IPS-15b (cell line): ENCODE results near the gene CIB4.
"Not testable (repeated sequence)": the region's sequence is repeated elsewhere in the genome, so short reads cannot be mapped to it uniquely, and the experiment has no call there.

ENCODE experiments used
- H3K27me3 ChIP-seq: one replicate; pipeline ENCODE4 v1.6.1; 2013; ENCODE audit warnings: low read length; ENCODE audit not compliant: control insufficient read depth, insufficient read depth
- H3K36me3 ChIP-seq: one replicate; pipeline ENCODE4 v1.6.1; 2013; ENCODE audit warnings: low read length; ENCODE audit not compliant: control insufficient read depth, insufficient read depth
- H3K4me1 ChIP-seq: one replicate; pipeline ENCODE4 v1.6.1; 2013; ENCODE audit warnings: mild to moderate bottlenecking, low read length; ENCODE audit not compliant: control insufficient read depth, insufficient read depth
- H3K4me3 ChIP-seq: one replicate; pipeline ENCODE4 v1.5.1; 2013; ENCODE audit warnings: low read depth, low read length
- H3K9ac ChIP-seq: one replicate; pipeline ENCODE4 v1.6.1; 2013; ENCODE audit warnings: low read depth, mild to moderate bottlenecking, low read length
- H3K9me3 ChIP-seq: one replicate; pipeline ENCODE4 v1.6.1; 2013; ENCODE audit warnings: mild to moderate bottlenecking, low read length; ENCODE audit not compliant: control insufficient read depth, insufficient read depth

The CIB4 gene

DNA sequence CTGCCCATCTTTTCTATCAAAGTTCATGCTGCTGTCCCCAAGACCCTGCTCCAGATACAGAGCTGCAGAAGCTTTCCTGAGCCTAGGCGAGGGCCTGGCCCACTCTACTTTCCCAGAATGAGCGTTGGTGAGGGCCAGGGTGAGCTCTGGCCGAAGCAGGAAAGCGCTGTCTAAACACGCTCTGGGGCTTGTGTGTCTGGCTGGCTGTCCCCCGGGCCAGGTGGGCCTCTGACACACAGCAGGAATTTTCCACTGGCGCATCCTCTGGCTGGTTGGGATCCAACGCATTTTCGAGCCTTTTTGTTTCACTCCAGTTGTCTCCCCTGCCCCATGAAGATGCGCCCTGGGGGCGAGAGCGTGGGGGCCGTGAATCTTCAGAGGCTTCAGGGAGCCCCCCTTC lies 33.6 kb upstream of the CIB4 start:
- Histone ChIP-seq H3K4me3 (no peak overlapping the region), H3K9ac (no peak overlapping the region), H3K36me3 (no peaks in the 10 kb centered on the region), H3K27me3 (no peaks in the 10 kb centered on the region), H3K4me1 (no peaks in the 10 kb centered on the region), H3K9me3 (no peaks in the 10 kb centered on the region)

DNA sequence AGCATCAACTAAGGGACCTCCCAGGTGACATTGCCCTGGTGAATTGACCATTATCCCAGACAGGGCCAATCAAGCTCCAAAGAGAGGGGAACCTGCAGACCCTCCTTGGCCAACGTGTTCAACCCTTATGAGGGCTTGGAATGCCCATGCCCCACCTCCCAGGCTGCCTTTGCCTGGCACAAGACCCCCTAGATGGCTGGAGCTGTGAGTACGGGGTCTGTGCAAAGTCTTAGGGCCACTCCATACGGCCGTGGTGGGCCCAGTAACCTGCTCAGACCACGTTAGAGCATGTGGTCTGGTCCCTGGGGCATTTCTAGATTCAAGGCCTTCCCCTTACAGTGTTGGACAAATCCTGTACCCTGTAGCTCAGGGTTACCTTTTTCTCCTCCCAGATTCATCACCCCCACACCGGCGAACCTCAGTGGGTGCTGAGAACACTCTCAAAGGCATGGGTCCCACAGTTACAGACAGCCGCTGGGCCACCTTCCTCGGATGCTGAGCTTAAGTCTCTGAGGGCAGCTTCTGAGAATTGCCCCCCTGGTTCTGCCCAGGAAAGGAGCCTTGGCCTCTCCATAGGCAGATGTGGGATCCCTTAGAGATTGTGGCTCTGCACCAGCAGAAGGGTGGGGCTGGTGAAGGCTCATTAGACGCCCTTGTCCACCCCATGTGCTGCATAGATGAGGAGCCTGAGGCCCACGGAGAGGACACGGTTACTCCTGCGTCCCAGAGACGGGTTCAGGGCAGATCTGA lies 33.0 kb upstream of the CIB4 start:
- Histone ChIP-seq H3K36me3 (no peaks in the 10 kb centered on the region), H3K9ac (no peak overlapping the region)

DNA sequence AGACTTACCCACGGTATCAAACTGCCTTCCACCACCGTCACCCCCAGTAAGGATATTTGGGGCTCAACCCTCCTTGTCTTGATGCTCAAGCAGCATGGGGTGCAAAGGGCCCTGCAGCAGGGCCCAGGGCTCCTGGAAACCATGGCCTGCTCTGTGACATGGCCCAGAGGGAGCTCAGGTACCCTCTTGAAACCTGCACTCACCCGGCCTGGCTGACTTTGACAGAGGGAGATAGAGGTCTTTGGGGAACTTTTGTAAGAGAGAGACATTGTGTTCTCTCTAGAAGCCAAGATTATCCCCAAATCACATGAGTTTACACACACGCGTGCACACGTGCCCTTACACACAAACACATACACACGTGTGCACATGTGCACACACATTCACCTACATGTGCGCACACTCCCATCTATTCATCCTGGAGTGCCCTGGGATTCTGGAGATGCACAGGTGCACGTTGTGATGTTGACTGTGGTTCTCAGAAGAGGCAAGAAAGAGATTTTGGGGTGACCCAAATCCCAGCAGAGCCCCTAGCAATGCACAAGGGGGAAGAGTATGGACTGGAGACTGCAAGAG lies 31.7 kb upstream of the CIB4 start:
- no peaks in the 10 kb centered on the region for H3K36me3 ChIP-seq
- H3K4me1 ChIP-seq = no peaks in the 10 kb centered on the region
- no peak overlapping the region for H3K4me3 ChIP-seq
- no peak overlapping the region for H3K9ac ChIP-seq
- H3K9me3 ChIP-seq = no peaks in the 10 kb centered on the region
- no peaks in the 10 kb centered on the region for H3K27me3 ChIP-seq

More for the DNA sequence above, 33.0 kb upstream of the CIB4 start:
- H3K9me3 ChIP-seq = no peaks in the 10 kb centered on the region
- no peak overlapping the region for H3K4me3 ChIP-seq
- no peaks in the 10 kb centered on the region for H3K27me3 ChIP-seq
- H3K4me1 ChIP-seq = no peaks in the 10 kb centered on the region

DNA sequence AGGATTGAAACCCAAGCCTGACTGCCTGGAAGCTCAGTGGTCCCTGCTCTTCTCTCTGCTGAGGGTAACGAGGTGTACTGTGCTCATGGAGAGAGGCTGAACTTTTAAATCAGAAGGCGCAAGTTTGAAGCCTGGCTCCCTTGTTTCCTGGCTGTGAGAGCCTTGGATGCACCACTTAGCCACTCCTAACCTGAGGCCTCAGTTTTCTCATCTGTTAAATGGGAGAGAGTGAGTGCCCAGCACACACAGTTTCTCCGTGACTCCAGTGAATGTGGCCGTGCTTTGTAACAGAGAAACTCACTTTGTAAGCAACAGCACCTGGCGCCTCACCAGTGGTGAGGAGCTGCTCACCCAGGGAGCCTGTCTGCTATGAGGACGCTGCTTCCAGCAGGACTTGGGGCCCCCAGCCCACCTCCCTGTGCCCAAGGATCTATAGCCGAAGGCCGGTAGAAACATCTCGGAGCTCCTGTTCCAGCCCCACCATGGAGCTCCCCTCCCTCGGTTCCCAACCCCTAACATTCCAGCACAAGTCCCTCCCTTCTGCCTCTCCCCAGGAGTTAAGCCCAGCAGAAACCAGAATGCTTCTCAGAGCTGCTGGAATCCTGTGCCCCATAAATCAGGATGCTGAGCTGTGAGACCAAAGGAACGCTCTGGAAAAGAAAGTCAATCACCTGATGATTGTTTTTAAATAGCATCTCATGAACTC lies 31.1 kb upstream of the CIB4 start:
- Histone ChIP-seq H3K27me3 (no peaks in the 10 kb centered on the region), H3K4me3 (no peak overlapping the region), H3K9ac (no peak overlapping the region), H3K9me3 (no peaks in the 10 kb centered on the region), H3K36me3 (no peaks in the 10 kb centered on the region), H3K4me1 (no peaks in the 10 kb centered on the region)

DNA sequence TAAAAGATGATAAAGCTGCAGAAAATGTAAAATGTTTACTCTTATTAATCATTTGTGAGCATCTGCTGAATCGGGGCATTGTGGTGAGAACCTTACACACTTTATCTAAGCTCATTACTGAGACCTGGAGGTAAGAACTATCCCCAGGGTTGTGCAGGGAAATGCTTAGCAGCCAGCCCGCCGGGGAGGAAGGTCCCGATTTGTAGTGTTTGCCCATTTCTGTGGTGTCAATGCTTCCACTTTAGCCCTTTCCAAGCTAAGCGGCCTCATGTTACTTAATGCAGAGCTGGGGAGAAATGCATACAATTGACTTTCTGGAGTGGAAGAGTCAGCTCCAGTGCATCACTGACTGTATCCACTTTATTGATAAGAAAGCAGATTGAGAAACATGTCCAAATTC lies 30.5 kb upstream of the CIB4 start:
- Histone ChIP-seq H3K4me3 (no peak overlapping the region), H3K9ac (no peak overlapping the region), H3K27me3 (no peaks in the 10 kb centered on the region), H3K4me1 (no peaks in the 10 kb centered on the region), H3K9me3 (no peaks in the 10 kb centered on the region), H3K36me3 (no peaks in the 10 kb centered on the region)

DNA sequence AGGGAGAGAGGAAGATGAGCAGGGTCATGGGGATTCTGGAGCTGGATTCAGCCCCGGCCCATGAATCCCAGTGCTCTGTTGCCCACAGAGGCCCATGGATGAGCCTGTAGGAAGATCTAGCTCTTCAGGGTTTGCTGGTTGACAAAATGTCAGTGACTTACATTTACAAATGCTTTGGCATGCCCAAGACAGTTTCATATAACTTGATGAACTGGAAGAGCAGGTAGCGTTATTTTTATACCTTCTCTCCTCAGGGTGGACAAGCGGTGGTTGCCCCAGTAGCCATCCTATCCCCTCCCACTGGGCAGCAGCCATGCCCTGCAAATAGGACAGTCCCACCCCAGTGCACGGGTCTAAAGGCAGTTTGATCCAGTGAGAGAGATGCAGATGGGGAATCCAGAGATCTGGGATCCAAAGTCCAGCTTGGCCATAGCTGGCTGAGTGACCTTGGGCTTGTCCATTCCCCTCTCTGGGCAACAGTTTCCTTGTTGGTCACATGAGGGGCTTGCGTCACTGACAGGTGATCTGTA lies 29.8 kb upstream of the CIB4 start:
- H3K36me3 ChIP-seq = no peaks in the 10 kb centered on the region
- no peaks in the 10 kb centered on the region for H3K9me3 ChIP-seq
- no peak overlapping the region for H3K4me3 ChIP-seq
- H3K4me1 ChIP-seq = no peaks in the 10 kb centered on the region
- peak overlapping the region; percentile 24 for H3K9ac ChIP-seq
- H3K27me3 ChIP-seq = no peaks in the 10 kb centered on the region

DNA sequence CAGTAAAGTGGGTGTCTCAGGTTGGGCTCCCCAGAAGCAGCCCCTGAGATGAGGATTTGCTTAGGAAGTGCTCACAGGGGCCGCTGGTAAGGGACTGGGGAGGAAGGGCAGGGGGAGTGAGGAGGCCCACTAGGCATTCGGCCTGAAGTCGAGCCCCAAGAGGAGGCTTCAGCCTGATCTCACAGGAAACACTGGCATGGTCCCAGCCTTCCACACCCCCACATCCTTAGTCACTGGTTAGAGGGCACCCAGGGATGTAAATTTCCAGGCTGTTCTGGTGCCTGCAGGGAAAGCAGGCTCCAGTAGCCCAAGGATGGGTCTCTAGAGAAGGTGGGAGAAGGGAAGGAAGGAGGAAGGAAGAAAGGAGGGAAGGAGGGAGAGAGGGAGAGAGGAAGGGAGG lies 29.0 kb upstream of the CIB4 start:
- Histone ChIP-seq H3K36me3 (no peaks in the 10 kb centered on the region), H3K4me1 (no peaks in the 10 kb centered on the region), H3K9ac (no peak overlapping the region), H3K9me3 (no peaks in the 10 kb centered on the region), H3K4me3 (no peak overlapping the region), H3K27me3 (no peaks in the 10 kb centered on the region)

DNA sequence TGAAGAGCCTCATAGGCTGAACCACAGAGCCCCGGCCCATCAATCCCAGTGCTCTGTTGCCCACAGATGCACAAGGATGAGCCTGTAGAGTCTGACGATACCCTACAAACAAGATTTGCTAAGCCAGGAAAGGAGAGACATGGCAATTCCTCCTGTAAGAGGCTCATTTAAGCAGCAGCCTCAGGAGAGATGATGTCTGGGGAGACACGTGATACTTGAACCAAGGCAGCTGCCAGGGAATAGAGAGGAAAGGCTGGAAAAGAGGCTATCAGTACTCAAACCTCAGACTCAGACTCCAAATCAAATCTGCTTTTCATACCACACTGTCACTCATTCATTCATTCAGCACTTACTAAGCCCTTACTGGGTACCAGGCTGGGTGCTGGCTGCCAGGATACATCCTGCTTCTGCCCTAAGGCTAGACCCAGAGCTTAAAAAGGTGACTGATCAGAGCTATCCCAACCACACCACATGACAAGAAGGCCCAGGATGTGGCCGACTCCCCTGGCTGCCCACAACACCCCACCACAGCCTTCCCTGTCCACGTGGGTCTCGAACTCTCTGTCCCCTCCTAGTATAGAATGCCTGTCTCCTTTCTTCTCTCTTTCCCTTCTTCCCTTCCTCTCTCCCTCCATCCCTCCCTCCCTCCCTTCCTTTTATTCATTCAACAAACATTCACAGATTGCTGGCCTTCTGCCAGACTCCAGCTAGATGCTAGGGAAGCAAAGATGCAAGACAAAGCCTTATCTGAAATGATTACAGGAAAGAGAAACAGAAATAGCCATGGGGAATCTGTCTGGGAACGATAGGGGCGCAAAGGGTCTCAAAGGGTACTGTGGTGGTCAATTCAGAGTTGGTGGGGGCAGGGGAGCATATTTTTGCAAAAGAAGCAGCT lies 27.9 kb upstream of the CIB4 start:
- Histone ChIP-seq H3K36me3 (no peaks in the 10 kb centered on the region), H3K27me3 (no peaks in the 10 kb centered on the region), H3K4me1 (no peaks in the 10 kb centered on the region), H3K4me3 (no peak overlapping the region), H3K9ac (no peak overlapping the region), H3K9me3 (no peaks in the 10 kb centered on the region)

DNA sequence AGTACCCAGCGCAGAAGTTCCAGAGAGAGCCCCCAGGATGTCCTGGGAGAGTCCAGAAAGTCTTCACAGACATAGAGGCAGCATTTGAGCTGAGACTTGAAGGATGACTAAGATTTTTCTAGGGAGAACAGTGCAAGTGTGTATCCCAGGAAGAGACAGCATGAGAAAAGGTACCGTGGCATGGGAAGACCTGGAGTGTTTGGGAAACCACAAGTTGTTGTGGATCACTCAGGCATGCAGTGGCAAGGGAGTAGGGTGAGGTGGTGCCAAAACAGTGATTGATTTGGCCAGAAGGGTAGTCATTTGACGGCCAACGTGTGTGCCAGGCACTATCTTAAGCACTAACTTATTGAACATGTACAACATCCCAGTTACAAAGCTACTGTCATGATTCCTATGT lies 26.9 kb upstream of the CIB4 start:
- Histone ChIP-seq H3K27me3 (no peaks in the 10 kb centered on the region), H3K36me3 (no peaks in the 10 kb centered on the region), H3K9ac (no peak overlapping the region), H3K4me3 (no peak overlapping the region), H3K4me1 (no peaks in the 10 kb centered on the region), H3K9me3 (no peaks in the 10 kb centered on the region)

DNA sequence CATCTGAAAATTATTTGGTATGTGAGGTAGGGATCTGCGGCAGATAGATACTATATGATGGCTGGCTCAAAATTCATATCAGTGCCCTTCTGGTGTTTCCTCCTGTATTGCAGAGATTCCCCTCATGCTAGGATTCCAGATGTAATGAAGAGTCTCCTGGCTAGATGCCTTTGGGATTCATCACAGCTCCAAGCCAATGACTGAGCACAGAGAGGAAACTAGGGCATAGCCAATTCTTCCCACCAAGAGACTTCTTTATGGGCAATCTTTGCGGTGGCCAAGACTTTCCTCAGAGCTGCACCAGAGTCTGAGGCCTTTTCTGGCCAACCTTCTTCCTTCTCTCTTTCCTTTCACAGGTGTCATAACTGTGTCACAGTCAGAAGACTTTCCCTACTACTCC lies 25.5 kb upstream of the CIB4 start:
- no peaks in the 10 kb centered on the region for H3K27me3 ChIP-seq
- no peaks in the 10 kb centered on the region for H3K36me3 ChIP-seq
- no peaks in the 10 kb centered on the region for H3K4me1 ChIP-seq
- H3K9ac ChIP-seq = no peak overlapping the region
- no peaks in the 10 kb centered on the region for H3K9me3 ChIP-seq
- no peak overlapping the region for H3K4me3 ChIP-seq

DNA sequence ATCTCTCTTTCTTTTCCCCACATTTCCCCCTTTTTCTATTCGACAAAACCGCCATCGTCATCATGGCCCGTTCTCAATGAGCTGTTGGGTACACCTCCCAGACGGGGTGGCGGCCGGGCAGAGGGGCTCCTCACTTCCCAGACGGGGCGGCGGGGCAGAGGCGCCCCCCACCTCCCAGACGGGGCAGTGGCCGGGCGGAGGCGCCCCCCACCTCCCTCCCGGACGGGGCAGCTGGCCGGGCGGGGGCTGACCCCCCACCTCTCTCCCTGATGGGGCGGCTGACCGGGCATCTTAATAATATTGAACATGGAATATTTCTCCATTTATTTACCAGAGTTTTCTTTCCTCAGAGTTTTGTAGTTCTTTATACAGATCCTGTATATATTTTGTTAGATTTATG lies 24.1 kb upstream of the CIB4 start:
- not testable (repeated sequence) for H3K4me1 ChIP-seq, H3K27me3 ChIP-seq, H3K9me3 ChIP-seq, H3K4me3 ChIP-seq, H3K9ac ChIP-seq, H3K36me3 ChIP-seq
